ENCODE data around the gene RRP36.

The RRP36 gene

GRCh38 chr6:42993445-42993844 lies 28.0 kb upstream of the RRP36 start:
- ChIA-PET POLR2A (interaction anchor here (1.3 to 8.3 kb wide), 3 partner anchors 9 to 60 kb away, joined by 5 to 31 read pairs (median 7); partner anchors contain the start of genes CUL7, PEX6 and PPP2R5D), CTCF (interaction anchor here (0.8 kb wide), 1 partner anchor 144 kb away, joined by 3 read pairs; no protein-coding TSS in a partner anchor)
- Histone ChIP-seq H3K9me3 (ENCODE audit: control insufficient read depth, insufficient read depth, low read depth, low read length) (no peaks in the 10 kb centered on the region), H3K36me3 (ENCODE audit: control insufficient read depth in 2 of 2, insufficient read depth in 1 of 2, low read length in 2 of 2) (peaks cover 7 to 37% of the 10 kb centered on the region in 2 experiments; a peak in 2 of 3 replicates), H3K4me3 (ENCODE audit: low read depth, low read length) (no peak overlapping the region), H3K27ac (ENCODE audit: extremely low read depth, low read depth, low read length) (no peak overlapping the region), H3K4me1 (ENCODE audit: control insufficient read depth, insufficient read depth, low read length) (no peaks in the 10 kb centered on the region)
- no peak for TF ChIP-seq ZNF518A (tag by site-specific recombination; conservative IDR thresholded peaks at IDR 0.05; ENCODE audit: low read depth)
- TF ChIP-seq ZNF548 (tag by site-specific recombination; IDR thresholded peaks at IDR 0.05) = no peak
- no peak for TF ChIP-seq ZNF488 (tag by site-specific recombination; IDR thresholded peaks at IDR 0.05)
- TF ChIP-seq ZNF202 (tag by site-specific recombination; IDR thresholded peaks at IDR 0.05; ENCODE audit: borderline replicate concordance) = no peak
- TF ChIP-seq ZNF596 (tag by site-specific recombination; IDR thresholded peaks at IDR 0.05) = no peak
- no peak for TF ChIP-seq ZNF26 (tag by site-specific recombination; IDR thresholded peaks at IDR 0.05)
- TF ChIP-seq PBX3 (CRISPR knock-in tag; IDR thresholded peaks at IDR 0.05) = no peak
- TF ChIP-seq MZF1 (tag by site-specific recombination; IDR thresholded peaks at IDR 0.05; ENCODE audit: borderline replicate concordance) = no peak
- TF ChIP-seq ZNF133 (tag by site-specific recombination; IDR thresholded peaks at IDR 0.05) = no peak
- no peak for TF ChIP-seq ZNF837 (tag by site-specific recombination; IDR thresholded peaks at IDR 0.05)
- no peak for TF ChIP-seq ZNF292 (tag by site-specific recombination; IDR thresholded peaks at IDR 0.05; ENCODE audit: borderline replicate concordance, low read depth)
- TF ChIP-seq ZBTB1 (tag by site-specific recombination; IDR thresholded peaks at IDR 0.05) = no peak
- TF ChIP-seq ZNF747 (tag by site-specific recombination; IDR thresholded peaks at IDR 0.05) = no peak
- no peak for TF ChIP-seq GLIS2 (tag by site-specific recombination; IDR thresholded peaks at IDR 0.05)
- no peak for TF ChIP-seq ZNF366 (tag by site-specific recombination; conservative IDR thresholded peaks at IDR 0.05)
- no peak for TF ChIP-seq ZSCAN5A (tag by site-specific recombination; IDR thresholded peaks at IDR 0.05)
